NCI-H460 (cell line): ENCODE data around the gene CAPN15. TPM values are rescaled to one million over a fixed set of nuclear protein-coding genes. Genes with fewer than 3 reads are reported as not detected.

ENCODE experiments used
- DNase-seq: peaks from one replicate; pipeline ENCODE4 v3.0.0-alpha.2; 2016; ENCODE audit warnings: low read depth; ENCODE audit errors: extremely low read depth
- total RNA-seq: library from RNA; depleted of rRNA; stranded (reverse); fragments of >200 nt; shearing (Covaris generic); gene quantifications from 2 replicates; pipeline ENCODE4 v1.2.3, GENCODE V29; 2014

CAPN15 gene
- total RNA-seq, 1 experiment from 2014 or later, result 32.4 TPM

DNA sequence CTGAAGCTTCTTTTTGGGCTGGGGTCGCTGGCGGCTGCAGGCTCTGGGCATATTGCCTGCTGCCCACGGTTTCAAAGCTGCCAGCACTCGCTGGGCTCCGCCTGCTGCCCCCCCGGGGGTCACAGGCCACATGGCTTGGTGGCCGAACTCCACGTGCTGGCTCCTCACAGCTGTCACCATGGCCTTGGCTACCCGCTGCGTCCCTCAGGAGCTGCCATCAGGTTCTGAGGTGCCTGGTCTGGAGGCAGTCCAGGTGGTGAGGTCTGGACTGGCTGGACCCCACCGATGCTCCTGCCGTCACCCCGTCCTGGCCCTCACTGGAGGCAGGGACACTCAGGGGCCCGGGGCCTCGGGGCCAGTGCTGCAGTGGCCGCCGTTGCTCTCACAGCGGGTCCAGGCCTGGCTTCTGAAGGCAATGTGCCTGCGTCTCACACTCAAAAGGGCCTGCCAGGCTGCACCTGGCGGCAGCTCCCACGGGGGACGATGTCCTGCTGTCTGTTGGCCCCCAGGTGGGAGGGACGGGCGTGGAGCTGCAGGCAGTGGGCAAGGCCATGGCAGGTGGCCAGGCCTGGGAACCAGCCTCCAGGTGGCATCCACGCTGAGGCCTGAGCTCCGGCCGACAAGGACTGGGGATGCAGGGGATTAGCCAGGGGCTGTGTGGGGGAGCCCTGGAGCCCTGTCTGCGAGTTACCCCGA, 13.3 kb downstream of the CAPN15 start:
- DNase-seq, result no peak

GRCh38 chr16:543301-544164, 16.0 kb downstream of the CAPN15 start:
- DNase-seq, result no peak

DNA sequence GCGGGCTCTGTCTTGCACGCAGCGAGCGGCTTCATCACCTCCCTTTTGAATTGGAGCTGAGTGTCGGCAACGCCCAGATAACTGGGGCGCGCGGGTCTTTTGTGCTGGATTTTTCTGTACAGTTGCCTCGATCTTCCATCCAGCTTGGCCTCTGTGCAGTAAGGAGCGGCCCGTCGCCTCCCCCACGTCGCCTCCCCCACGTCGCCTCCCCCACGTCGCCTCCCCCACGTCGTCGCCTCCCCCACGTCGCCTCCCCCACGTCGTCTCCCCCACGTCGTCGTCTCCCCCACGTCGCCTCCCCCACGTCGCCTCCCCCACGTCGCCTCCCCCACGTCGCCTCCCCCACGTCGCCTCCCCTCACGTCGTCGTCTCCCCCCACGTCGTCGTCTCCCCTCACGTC, 17.0 kb downstream of the CAPN15 start:
- DNase-seq, result no peak

- peak; percentile 51 for DNase-seq
Measured at GRCh38 chr16:546909-547770, 19.6 kb downstream of the CAPN15 start.

DNA sequence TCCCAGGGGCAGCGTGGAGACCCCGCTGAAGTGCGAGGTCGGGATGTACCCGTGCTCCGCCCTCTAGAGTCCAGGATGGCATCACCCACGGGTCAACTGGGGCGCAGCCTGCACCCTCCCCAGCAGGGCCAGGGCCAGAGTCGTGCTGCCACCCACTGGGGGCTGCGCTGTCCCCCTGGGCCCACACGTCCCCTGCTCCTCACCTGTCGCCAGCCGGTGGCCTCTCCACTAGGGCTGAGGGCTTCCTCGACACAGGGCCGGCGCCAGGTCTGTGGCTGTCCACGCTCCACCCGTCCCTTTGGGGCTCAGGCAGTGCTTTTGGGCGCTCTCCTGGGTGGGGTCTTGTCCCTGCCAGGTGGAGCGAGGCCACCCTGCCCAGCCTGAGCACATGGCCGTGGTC, 21.1 kb downstream of the CAPN15 start:
- no peak for DNase-seq

DNA sequence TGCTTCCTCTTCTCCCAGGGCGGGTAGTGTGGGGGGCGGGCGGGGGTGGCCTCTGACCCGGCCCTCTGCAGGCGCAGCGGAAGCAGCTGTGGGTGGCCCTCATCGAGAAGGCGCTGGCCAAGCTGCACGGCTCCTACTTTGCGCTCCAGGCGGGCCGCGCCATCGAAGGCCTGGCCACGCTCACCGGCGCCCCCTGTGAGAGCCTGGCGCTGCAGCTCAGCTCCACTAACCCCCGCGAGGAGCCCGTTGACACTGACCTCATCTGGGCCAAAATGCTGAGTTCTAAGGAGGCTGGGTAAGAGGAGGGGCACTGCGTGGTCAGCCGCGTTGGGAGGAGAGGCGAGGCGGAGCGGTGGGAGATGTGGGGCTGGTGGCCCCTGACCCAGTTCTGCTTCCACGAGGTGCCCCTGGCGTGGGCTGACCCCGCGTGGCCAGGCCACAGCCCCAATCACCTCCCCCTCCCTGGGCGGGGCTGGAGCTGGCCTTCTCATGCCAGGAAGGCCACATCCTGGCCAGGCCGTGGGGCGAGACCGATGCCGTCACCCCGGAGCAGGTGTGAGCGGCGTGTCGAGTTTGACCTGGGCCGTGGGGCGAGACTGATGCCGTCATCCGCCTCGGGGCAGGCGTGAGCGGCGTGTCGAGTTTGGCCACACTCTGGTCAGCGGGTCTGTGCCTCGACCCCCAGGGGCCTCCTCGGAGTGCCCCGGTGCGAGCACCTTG, 22.2 kb downstream of the CAPN15 start:
- no peak for DNase-seq

DNA sequence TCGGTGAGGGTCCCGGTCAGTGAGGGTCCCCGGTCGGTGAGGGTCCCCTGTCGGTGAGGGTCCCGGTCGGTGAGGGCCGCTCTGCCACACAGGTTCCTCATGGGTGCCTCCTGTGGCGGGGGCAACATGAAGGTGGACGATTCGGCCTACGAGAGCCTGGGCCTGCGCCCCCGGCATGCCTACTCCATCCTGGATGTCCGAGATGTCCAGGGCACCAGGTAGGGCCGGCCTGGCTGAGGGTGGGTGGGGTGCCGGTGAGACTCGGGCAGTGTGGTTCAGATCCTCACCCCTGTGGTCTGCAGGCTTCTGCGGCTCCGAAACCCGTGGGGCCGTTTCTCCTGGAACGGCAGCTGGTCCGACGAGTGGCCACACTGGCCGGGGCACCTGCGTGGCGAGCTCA, 23.7 kb downstream of the CAPN15 start:
- DNase-seq, result no peak

DNA sequence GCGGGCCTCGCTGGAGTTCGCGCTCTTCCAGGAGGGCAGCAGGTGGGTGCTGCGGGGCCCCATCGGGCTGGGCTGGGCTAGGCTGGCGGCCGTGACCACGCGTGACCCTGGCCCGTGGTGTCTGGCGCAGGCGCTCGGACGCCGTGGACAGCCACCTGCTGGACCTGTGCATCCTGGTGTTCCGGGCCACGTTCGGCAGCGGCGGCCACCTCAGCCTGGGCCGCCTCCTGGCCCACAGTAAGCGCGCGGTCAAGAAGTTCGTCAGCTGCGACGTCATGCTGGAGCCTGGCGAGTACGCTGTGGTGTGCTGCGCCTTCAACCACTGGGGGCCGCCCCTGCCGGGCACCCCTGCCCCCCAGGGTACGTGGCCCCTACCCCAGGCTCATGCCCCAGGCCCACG, 24.7 kb downstream of the CAPN15 start:
- DNase-seq, result no peak

- no peak for DNase-seq
Measured at GRCh38 chr16:553601-554296, 26.2 kb downstream of the CAPN15 start.

GRCh38 chr16:554297-554621, 26.7 kb downstream of the CAPN15 start:
- DNase-seq, result no peak

DNA sequence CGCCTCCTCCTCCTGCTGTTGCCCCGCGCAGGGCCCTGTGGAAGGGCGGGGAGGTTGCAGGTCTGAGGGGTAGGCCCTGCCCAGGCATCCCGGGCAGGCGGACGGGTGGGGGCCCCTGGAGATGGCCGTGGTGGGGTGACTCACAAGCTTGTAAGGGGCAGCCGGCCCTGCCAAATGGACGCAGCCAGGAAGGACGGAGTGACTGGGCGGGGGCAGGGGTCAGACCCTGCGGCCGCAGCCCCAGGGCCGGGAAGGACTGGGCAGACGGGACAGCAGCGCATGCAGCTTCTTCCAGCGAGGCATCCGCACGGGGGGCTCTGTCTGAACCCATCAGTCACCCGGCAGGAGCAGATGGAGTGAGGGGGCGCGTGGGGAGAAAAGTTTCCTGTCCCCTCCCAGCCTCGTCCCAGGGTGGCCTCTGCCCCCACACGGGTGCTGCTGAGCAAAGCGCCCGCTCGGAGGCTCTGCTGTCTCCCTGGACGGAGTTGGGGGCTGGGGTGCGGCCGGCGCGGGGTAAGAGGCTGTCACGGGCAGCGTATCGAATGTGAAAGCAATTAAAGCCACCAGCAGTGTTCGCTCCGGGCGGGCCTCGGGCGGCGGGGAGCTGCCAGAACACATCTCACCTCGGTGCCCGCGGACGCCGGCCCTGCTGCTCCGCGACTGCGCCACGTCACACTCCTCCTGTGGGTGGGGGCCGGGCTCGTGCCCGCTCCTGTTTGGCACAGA, 27.3 kb downstream of the CAPN15 start:
- DNase-seq, result no peak

DNA sequence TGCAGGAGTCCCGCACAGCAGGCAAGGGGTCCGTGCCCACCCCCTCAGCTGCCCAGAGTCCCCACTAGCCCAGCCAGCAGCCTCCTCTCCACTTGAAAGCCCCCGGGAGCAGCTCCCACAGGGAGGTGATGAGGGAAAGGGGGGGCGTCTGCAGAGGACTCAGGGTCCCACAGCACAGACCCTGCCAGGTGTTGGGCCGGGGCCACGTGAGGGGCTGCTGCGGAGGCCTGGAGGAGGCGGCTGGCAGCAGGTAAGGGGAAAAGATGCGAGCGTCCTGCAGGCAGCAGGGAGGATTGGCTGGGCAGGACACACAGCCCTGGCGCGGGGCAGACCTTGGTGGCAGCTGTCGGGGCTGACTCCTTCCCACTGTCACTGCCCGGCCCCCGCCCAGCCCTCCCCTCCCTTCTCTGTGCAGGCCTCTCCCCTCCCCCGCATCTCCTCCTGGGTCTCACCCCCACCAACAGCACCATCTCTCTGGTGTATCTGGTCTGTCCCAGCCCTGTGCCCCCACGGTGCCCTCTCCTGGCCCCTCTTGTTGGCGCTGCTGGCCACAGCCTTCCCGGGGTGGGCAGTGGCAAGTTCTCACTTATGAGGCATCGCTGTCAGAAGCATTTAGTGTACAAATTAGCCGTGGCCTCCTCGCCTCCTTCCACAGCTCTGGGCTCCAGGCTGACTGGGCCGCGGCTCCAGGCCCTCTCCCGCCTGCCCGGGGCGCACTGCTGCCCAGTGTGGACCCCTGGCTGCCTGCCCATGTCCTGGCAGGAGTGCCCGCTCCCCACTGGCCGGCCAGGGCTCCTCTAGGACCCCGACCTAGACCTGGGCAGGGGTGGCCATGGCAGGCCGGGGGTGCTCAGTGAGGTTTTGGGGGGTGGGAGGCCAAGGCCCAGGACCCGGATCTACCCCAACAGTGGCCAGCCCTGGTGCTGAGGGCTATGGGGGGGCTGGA, 28.3 kb downstream of the CAPN15 start:
- DNase-seq, result no peak

DNA sequence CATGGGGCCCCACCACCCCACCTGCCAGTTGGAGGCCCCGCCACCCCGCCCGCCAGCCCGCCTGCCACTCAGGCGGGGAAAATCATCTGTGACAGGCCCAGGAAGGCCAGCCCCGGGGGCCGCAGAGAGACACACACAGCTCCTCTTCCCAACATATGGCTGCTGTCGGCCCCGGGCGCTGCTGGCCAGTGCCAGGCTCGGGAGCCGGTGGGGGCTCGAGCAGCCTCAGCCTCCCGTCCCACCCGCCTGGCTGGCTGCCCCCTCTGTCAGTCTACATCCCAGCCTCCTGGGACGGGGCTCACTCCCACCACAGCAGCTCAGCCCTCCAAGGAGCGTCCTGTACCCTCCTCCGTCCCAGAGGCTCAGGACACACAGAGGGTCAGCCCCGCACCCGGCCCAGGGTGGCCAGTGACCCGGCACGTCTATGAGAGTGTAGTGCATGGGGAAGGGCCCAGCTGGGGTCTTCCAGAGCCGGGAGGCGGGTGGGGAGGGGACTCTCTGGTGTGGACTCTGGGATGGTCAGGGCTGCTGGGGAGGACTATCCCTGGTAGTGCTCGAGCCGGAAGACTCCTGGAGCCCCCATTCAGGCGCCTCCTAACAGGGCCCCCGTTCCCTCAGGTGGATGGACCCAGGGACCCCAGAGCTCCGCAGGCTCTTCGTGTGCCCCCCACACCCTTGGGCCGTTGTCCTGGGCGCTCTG, 29.1 kb downstream of the CAPN15 start:
- DNase-seq, result no peak

DNA sequence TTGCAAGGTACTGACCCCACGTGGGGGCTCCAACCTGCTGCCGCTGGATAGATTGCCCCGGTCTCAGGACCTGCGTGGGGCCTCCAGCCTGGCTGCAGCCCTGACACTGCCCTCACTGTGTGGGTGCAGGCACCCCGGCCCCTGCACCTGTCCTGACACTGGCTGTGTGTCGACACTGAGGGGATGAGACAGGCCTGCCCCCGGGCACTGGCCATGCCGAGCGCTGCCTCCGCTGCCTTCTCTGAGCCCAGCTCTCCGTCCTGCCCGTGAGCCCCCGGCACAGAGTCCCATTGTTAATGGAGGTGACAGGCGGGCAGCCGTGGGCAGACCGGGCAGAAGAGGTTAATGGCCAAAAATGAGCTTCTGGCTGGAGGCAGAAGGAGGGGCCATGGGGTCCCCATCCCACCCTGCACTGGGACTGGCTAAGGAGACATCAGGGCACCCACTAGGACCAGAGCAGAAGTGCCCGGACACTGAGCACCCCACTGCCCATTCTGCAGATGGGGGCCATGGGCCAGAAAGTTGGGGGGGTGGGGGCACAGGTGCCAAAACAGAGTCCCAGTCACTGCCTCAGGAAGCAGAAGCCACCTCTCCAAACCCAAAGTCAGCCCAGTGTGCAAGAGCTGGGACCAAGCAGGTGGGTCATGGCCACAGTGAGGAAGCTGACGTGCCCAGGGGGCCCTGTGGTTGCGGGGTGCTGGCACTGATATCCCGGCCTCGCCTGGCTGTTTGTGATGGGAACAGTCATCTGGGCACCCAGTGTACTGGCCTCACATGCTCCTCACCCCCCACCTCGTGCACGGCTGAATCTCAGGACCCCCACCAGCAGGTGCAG, 30.2 kb downstream of the CAPN15 start:
- no peak for DNase-seq

DNA sequence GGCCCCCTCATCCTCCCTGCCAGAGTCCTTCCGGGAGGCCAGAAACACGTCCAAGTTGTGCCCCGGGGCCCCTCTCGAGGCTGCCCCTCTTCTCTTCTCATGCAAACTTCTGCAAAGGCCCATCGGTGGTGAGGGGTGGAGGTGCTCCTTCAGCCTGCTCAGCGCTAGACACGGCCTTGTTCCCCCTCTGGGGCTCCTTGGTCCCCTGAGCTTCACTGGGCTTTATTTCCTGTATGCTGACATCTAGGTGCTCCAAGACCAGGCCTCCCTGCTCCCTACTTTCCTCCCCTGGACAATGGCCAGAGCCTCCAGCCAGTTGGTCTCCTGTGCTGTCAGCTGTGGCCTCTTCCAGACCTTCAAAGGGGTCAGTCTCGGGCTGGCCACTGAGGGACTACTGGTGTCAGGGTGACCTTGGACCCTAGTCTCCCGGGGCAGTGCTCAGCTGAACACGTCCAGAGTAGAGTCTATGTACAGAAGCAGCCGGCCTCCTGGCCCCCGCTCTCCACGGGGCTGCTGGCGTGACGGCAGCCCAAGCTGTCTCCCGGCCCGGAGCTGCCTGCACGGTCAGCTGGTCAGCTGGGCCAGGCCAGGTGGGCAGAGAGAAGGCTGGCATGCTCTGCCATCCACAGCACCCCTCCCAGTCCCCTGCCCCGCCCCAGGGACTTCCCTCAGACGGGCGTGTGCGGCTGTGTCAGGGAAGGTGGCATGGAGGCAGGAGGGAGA, 30.9 kb downstream of the CAPN15 start:
- DNase-seq, result no peak

DNA sequence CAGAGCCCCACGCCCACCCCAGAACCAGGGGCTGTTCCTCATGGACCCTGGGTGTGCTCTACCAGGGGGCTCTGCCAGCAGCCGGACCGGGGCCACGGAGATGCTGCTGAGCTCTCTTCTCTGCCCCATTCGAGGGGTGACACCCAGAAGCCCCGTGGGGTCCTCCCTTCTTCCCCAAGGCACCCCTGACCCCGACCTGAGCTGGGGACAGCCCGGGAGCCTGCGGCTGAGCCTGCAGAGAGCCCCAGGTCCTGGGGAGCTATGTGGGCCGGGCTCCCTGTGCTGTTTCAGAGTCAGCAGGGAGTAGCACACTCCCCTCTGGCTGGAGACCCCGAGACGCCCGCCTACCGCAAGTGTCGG, 31.5 kb downstream of the CAPN15 start:
- DNase-seq, result no peak
